GM12874 (cell line): ENCODE results near the gene CADPS2.

ENCODE experiments used
- TF ChIP-seq, protein P1 (sequence below): IDR thresholded peaks from 2 replicates; pipeline ENCODE4 v1.5.1; 2011; ENCODE audit warnings: low read depth, mild to moderate bottlenecking, control low read depth, low read length, moderate library complexity; ENCODE audit not compliant: insufficient read depth

The CADPS2 gene

GRCh38 chr7:122622682-122623081 lies 263.6 kb downstream of the CADPS2 start:
- TF ChIP-seq, protein P1, sequence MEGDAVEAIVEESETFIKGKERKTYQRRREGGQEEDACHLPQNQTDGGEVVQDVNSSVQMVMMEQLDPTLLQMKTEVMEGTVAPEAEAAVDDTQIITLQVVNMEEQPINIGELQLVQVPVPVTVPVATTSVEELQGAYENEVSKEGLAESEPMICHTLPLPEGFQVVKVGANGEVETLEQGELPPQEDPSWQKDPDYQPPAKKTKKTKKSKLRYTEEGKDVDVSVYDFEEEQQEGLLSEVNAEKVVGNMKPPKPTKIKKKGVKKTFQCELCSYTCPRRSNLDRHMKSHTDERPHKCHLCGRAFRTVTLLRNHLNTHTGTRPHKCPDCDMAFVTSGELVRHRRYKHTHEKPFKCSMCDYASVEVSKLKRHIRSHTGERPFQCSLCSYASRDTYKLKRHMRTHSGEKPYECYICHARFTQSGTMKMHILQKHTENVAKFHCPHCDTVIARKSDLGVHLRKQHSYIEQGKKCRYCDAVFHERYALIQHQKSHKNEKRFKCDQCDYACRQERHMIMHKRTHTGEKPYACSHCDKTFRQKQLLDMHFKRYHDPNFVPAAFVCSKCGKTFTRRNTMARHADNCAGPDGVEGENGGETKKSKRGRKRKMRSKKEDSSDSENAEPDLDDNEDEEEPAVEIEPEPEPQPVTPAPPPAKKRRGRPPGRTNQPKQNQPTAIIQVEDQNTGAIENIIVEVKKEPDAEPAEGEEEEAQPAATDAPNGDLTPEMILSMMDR: no peak

- TF ChIP-seq, protein P1: no peak
These were observed 266.6 kb downstream of the CADPS2 start for GRCh38 chr7:122619664-122620063.

DNA sequence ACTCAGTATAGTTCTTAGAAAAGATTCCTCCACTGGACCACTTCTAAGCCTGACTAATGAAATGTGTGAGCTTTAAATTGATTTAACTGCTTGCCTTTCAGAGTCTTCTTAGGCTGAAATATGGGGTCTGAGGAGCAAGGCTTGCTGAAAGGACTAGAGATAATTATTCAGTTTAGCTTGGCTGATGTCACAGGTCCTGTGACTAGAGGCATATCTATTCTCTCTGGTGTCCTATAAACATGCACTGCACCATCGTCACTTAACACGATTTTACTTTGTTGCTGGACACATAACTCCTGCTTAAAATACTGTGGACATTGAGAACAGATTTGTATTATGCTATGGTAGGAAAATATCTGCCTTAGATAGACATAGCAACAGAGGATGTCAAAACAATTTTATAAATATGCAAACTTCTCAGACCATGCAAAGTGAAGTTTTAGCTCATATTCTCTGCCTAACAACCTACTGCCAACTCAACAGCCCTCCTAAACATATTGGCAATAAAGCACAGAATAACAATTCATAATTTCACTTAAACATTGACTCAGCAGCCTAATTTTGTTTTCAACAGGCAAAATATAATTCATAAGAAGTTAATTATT lies 267.6 kb downstream of the CADPS2 start:
- TF ChIP-seq, protein P1: no peak

GRCh38 chr7:122616951-122617350 lies 269.3 kb downstream of the CADPS2 start:
- TF ChIP-seq, protein P1: no peak

GRCh38 chr7:122605929-122606328 lies 280.3 kb downstream of the CADPS2 start:
- TF ChIP-seq, protein P1: no peak

DNA sequence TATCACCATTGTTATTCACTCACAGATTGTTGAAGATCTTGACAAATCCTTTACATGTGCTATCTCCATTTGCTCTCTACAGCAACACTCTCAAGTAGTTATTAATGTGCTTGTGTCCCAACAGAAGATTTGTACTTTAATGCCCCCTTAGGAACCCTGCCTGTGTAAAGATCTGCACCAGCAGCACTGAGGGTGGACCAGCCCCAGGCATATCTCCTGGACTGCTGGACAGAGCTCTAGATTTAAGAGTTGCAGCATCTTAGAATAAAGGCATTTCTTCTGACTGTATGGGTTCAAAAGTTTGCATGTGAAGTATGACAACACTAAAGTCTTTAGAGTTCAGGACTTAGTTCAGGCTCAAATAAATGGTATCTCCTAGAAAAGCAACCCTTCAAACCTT lies 282.0 kb downstream of the CADPS2 start:
- TF ChIP-seq, protein P1: no peak

- TF ChIP-seq, protein P1: no peak
These were observed 283.5 kb downstream of the CADPS2 start for GRCh38 chr7:122602800-122603199.
